ENCODE results near the gene KPNA1.

DNA sequence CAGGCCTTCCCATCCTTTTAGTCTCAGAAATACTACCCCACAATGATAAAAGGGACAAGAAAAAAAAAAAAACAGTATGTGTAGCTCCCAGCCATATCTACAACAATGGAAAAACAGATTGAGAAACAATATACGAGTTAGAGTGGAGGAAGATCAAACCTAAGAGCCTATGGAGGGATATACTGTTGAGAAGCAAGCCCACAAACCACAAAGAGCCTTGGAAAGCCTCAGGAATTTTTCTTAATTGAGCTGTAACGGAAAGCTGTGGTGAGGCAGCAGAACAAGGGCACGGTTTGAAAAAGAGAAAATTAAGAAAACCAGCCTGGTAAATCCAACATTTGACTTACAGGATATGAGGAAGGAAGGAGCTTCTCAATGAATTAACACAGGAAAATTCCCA lies 21.4 kb downstream of the KPNA1 start:
- TF ChIP-seq CTCF (IDR thresholded peaks at IDR 0.05) (no peak), POLR2A (IDR thresholded peaks at IDR 0.05) (no peak)

Measured in esophagus squamous epithelium (tissue), 4 donors.